Measurements from ENCODE around the gene CASP3.

Gene CASP3

DNA sequence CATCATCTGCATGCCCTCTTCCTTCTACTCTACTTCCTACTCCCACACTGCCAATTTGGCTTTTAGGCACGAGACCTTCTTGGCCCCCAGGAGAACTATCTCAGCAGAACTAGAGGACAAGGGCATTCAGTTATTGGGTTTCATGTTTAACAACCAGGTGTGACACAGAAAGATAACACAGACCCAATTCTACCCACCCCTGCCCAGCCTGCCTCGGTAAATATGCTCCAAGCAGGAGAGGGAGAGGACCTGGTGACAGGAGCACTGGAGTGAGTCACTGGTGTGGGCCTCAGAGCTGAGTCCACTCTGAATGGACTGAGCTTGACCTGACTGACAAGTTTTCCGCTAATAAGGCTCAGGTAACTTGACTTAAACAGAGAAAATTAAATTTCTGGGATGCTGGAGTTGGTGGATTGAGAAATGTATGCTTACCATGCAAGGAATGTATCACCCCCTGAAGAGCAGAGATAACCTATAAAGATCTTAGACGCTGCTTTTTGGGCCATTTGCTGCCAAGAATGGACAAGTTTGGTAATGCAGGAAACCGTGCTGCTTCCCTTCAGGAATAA, 52.5 kb downstream of the CASP3 start:
- H3K4me2 ChIP-seq (ENCODE audit: low read depth, low read length, poor library complexity, severe bottlenecking) = no peak overlapping the region
- H3K9ac ChIP-seq (ENCODE audit: low read depth, low read length, poor library complexity, severe bottlenecking) = no peak overlapping the region
- no peaks in the 10 kb centered on the region for H3K4me1 ChIP-seq (ENCODE audit: insufficient read depth, low read length, poor library complexity, severe bottlenecking)
- H3K36me3 ChIP-seq (ENCODE audit: insufficient read depth, low read length) = no peaks in the 10 kb centered on the region
- no peaks in the 10 kb centered on the region for H3K27me3 ChIP-seq (ENCODE audit: insufficient read depth, low read length, poor library complexity, severe bottlenecking)
- H3F3A ChIP-seq (ENCODE audit: low read depth) = no peaks in the 10 kb centered on the region
- H3K9me2 ChIP-seq (replicated peaks; ENCODE audit: low read depth, low read length) = no peaks in the 10 kb centered on the region
- TF ChIP-seq, protein P1, sequence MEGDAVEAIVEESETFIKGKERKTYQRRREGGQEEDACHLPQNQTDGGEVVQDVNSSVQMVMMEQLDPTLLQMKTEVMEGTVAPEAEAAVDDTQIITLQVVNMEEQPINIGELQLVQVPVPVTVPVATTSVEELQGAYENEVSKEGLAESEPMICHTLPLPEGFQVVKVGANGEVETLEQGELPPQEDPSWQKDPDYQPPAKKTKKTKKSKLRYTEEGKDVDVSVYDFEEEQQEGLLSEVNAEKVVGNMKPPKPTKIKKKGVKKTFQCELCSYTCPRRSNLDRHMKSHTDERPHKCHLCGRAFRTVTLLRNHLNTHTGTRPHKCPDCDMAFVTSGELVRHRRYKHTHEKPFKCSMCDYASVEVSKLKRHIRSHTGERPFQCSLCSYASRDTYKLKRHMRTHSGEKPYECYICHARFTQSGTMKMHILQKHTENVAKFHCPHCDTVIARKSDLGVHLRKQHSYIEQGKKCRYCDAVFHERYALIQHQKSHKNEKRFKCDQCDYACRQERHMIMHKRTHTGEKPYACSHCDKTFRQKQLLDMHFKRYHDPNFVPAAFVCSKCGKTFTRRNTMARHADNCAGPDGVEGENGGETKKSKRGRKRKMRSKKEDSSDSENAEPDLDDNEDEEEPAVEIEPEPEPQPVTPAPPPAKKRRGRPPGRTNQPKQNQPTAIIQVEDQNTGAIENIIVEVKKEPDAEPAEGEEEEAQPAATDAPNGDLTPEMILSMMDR (conservative IDR thresholded peaks at IDR 0.05; ENCODE audit: low read length) = no peak
- no peak for TF ChIP-seq EZH2phosphoT487 (IDR thresholded peaks at IDR 0.05; ENCODE audit: borderline replicate concordance)
- H2AFZ ChIP-seq (ENCODE audit: low read length) = peak overlapping the region; percentile 58; the same call in 1 of the 2 replicates
- no peak overlapping the region for H3K4me3 ChIP-seq (ENCODE audit: low read length, poor library complexity, severe bottlenecking)
- no peaks in the 10 kb centered on the region for H3K79me2 ChIP-seq (ENCODE audit: insufficient read depth, low read length)
- H4K20me1 ChIP-seq (ENCODE audit: insufficient read depth, low read length, poor library complexity, severe bottlenecking) = no peaks in the 10 kb centered on the region
- H3K9me3 ChIP-seq (ENCODE audit: insufficient read depth, low read depth, low read length) = no peaks in the 10 kb centered on the region

DNA sequence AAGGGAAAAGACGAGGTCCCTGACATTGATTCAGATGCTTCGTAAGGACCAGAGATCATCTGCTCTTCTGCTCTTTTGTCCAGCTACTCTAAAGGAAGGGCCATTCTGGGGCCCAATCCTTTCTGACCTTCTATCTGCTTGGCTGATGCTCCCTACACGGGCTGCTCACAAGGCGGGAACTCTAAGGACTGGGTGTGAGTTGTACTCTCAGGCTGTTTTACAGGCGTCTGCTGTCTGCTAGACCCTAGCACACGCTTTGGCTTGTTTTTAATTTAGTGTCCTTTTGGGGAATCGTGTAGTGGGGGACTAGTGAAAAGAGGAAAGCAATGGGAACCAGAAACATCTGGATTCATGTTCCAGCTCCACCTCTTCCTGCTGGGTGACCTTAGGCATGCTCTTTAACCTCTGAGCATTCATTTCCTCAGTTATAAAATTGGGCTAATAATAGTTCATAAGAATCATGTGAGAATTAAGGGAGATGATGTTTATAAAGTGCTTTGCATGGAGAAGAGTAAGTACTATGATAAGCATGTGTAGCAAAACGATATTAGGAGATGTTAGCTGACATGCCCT, 53.1 kb downstream of the CASP3 start:
- H3K36me3 ChIP-seq (ENCODE audit: insufficient read depth, low read length) = no peaks in the 10 kb centered on the region
- no peaks in the 10 kb centered on the region for H3F3A ChIP-seq (ENCODE audit: low read depth)
- no peaks in the 10 kb centered on the region for H3K27me3 ChIP-seq (ENCODE audit: insufficient read depth, low read length, poor library complexity, severe bottlenecking)
- H3K4me3 ChIP-seq (ENCODE audit: low read length, poor library complexity, severe bottlenecking) = no peak overlapping the region
- no peaks in the 10 kb centered on the region for H3K4me1 ChIP-seq (ENCODE audit: insufficient read depth, low read length, poor library complexity, severe bottlenecking)
- no peaks in the 10 kb centered on the region for H4K20me1 ChIP-seq (ENCODE audit: insufficient read depth, low read length, poor library complexity, severe bottlenecking)
- no peaks in the 10 kb centered on the region for H3K79me2 ChIP-seq (ENCODE audit: insufficient read depth, low read length)
- TF ChIP-seq EZH2phosphoT487 (IDR thresholded peaks at IDR 0.05; ENCODE audit: borderline replicate concordance) = no peak
- TF ChIP-seq, protein P1 (conservative IDR thresholded peaks at IDR 0.05; ENCODE audit: low read length) = no peak
- no peaks in the 10 kb centered on the region for H3K9me2 ChIP-seq (replicated peaks; ENCODE audit: low read depth, low read length)
- H3K9me3 ChIP-seq (ENCODE audit: insufficient read depth, low read depth, low read length) = no peaks in the 10 kb centered on the region
- H3K9ac ChIP-seq (ENCODE audit: low read depth, low read length, poor library complexity, severe bottlenecking) = no peak overlapping the region
- no peak overlapping the region for H3K4me2 ChIP-seq (ENCODE audit: low read depth, low read length, poor library complexity, severe bottlenecking)
- H2AFZ ChIP-seq (ENCODE audit: low read length) = peak overlapping the region; percentile 58

- H3K9ac ChIP-seq (ENCODE audit: low read depth, low read length, poor library complexity, severe bottlenecking) = no peak overlapping the region
- no peaks in the 10 kb centered on the region for H3K36me3 ChIP-seq (ENCODE audit: insufficient read depth, low read length)
- no peaks in the 10 kb centered on the region for H3F3A ChIP-seq (ENCODE audit: low read depth)
- H3K79me2 ChIP-seq (ENCODE audit: insufficient read depth, low read length) = no peaks in the 10 kb centered on the region
- TF ChIP-seq, protein P1 (conservative IDR thresholded peaks at IDR 0.05; ENCODE audit: low read length) = no peak
- no peak for TF ChIP-seq EZH2phosphoT487 (IDR thresholded peaks at IDR 0.05; ENCODE audit: borderline replicate concordance)
- H2AFZ ChIP-seq (ENCODE audit: low read length) = no peak overlapping the region
- H3K4me1 ChIP-seq (ENCODE audit: insufficient read depth, low read length, poor library complexity, severe bottlenecking) = no peaks in the 10 kb centered on the region
- no peaks in the 10 kb centered on the region for H3K9me2 ChIP-seq (replicated peaks; ENCODE audit: low read depth, low read length)
- H3K9me3 ChIP-seq (ENCODE audit: insufficient read depth, low read depth, low read length) = no peaks in the 10 kb centered on the region
- no peak overlapping the region for H3K4me2 ChIP-seq (ENCODE audit: low read depth, low read length, poor library complexity, severe bottlenecking)
- no peaks in the 10 kb centered on the region for H4K20me1 ChIP-seq (ENCODE audit: insufficient read depth, low read length, poor library complexity, severe bottlenecking)
- H3K27me3 ChIP-seq (ENCODE audit: insufficient read depth, low read length, poor library complexity, severe bottlenecking) = no peaks in the 10 kb centered on the region
- H3K4me3 ChIP-seq (ENCODE audit: low read length, poor library complexity, severe bottlenecking) = no peak overlapping the region
Observed at GRCh38 chr4:184595430-184595829, 53.8 kb downstream of the CASP3 start.
